ENCODE data around the gene NFIB.

The NFIB gene

GRCh38 chr9:14107977-14108376 is 206.0 kb downstream of the NFIB start:
- ChIA-PET CTCF (interaction anchor here (1.4 kb wide), 1 partner anchor 245 kb away, joined by 3 read pairs; no protein-coding TSS in a partner anchor), POLR2A (no interaction called here)
- no peak overlapping the region for H3K4me3 ChIP-seq (ENCODE audit: low read depth, low read length)
- no peak for TF ChIP-seq CTCF (IDR thresholded peaks at IDR 0.05; ENCODE audit: insufficient read depth, low read length, missing control alignments)
- no peak for DNase-seq (ENCODE audit: low read depth, low spot score)

- DNase-seq (ENCODE audit: low read depth, low spot score): no peak
- ChIA-PET CTCF (interaction anchor here (1.4 kb wide), 1 partner anchor 245 kb away, joined by 3 read pairs; no protein-coding TSS in a partner anchor), POLR2A (no interaction called here)
- H3K4me3 ChIP-seq (ENCODE audit: low read depth, low read length): no peak overlapping the region
- TF ChIP-seq CTCF (IDR thresholded peaks at IDR 0.05; ENCODE audit: insufficient read depth, low read length, missing control alignments): no peak
Measured at GRCh38 chr9:14107495-14107894, 206.4 kb downstream of the NFIB start.

- CTCF ChIA-PET: interaction anchor here (1.4 kb wide), 1 partner anchor 246 kb away, joined by 3 read pairs; no protein-coding TSS in a partner anchor
- H3K4me3 ChIP-seq (ENCODE audit: low read depth, low read length): no peak overlapping the region
- POLR2A ChIA-PET: no interaction called here
- DNase-seq (ENCODE audit: low read depth, low spot score): no peak
- TF ChIP-seq CTCF (IDR thresholded peaks at IDR 0.05; ENCODE audit: insufficient read depth, low read length, missing control alignments): no peak
Measured at GRCh38 chr9:14106699-14107098, 207.2 kb downstream of the NFIB start.

- no peak overlapping the region for H3K4me3 ChIP-seq (ENCODE audit: low read depth, low read length)
- no peak for DNase-seq (ENCODE audit: low read depth, low spot score)
- ChIA-PET CTCF (no interaction called here), POLR2A (no interaction called here)
- TF ChIP-seq CTCF (IDR thresholded peaks at IDR 0.05; ENCODE audit: insufficient read depth, low read length, missing control alignments): no peak
Measured at GRCh38 chr9:14104496-14104895, 209.4 kb downstream of the NFIB start.

- TF ChIP-seq CTCF (IDR thresholded peaks at IDR 0.05; ENCODE audit: insufficient read depth, low read length, missing control alignments): no peak
- ChIA-PET CTCF (interaction anchor here (0.9 kb wide), 1 partner anchor 316 kb away, joined by 3 read pairs; no protein-coding TSS in a partner anchor), POLR2A (no interaction called here)
- no peak overlapping the region for H3K4me3 ChIP-seq (ENCODE audit: low read depth, low read length)
- no peak for DNase-seq (ENCODE audit: low read depth, low spot score)
Measured at GRCh38 chr9:14103115-14103514, 210.8 kb downstream of the NFIB start.

- no peak for TF ChIP-seq CTCF (IDR thresholded peaks at IDR 0.05; ENCODE audit: insufficient read depth, low read length, missing control alignments)
- CTCF ChIA-PET: no interaction called here
- no peak for DNase-seq (ENCODE audit: low read depth, low spot score)
Measured at GRCh38 chr9:14099737-14100136, 214.2 kb downstream of the NFIB start.

More at GRCh38 chr9:14099737-14100136, 214.2 kb downstream of the NFIB start:
- no peak overlapping the region for H3K4me3 ChIP-seq (ENCODE audit: low read depth, low read length)
- POLR2A ChIA-PET: no interaction called here

Data from AG04449 (cell line).